Neuronal stem cell (in vitro differentiated cells): Measurements from ENCODE around the gene EXT2.
A peak's percentile ranks its signal among the peaks of the same experiment; 100 is the strongest.

Experiments used
- DNase-seq: peaks from one replicate; pipeline ENCODE4 v3.0.0-alpha.2; 2013; ENCODE audit warnings: low spot score
- H2AFZ ChIP-seq: one replicate; pipeline ENCODE4 v1.6.1; 2013; ENCODE audit warnings: mild to moderate bottlenecking, low read length, inconsistent platforms
- H2AK5ac ChIP-seq: 2 replicates; pipeline ENCODE4 v1.6.1; 2013; ENCODE audit warnings: low read depth, mild to moderate bottlenecking, inconsistent platforms, low read length, moderate library complexity, mixed read lengths
- H2BK120ac ChIP-seq: 2 replicates; pipeline ENCODE4 v1.6.1; 2013; ENCODE audit warnings: low read depth, mild to moderate bottlenecking, inconsistent platforms, low read length, moderate library complexity, mixed read lengths
- H2BK12ac ChIP-seq: one replicate; pipeline ENCODE4 v1.6.1; 2013; ENCODE audit warnings: low read length, inconsistent platforms
- H2BK15ac ChIP-seq: 2 replicates; pipeline ENCODE4 v1.6.1; 2013; ENCODE audit warnings: mild to moderate bottlenecking, low read length, inconsistent platforms, mixed read lengths
- H2BK5ac ChIP-seq: one replicate; pipeline ENCODE4 v1.6.1; 2013; ENCODE audit warnings: inconsistent platforms, mild to moderate bottlenecking, low read length, moderate library complexity
- H3K14ac ChIP-seq: one replicate; pipeline ENCODE4 v1.6.1; 2013; ENCODE audit warnings: low read length, inconsistent platforms
- H3K18ac ChIP-seq: 2 replicates; pipeline ENCODE4 v1.6.1; 2013; ENCODE audit warnings: low read length, inconsistent platforms
- H3K23ac ChIP-seq: 2 replicates; pipeline ENCODE4 v1.6.1; 2013; ENCODE audit warnings: low read depth, mild to moderate bottlenecking, mixed read lengths, low read length, inconsistent platforms; ENCODE audit not compliant: poor library complexity
- H3K27ac ChIP-seq: replicated peaks from 3 replicates; pipeline ENCODE4 v1.5.1; 2013; ENCODE audit warnings: low read length, inconsistent platforms
- H3K27me3 ChIP-seq, 3 experiments: 2 replicates each; pipeline ENCODE4 v1.6.1; 2013; ENCODE audit warnings: low read length in 3 of 3, mild to moderate bottlenecking in 2 of 3, inconsistent platforms in 1 of 3, low read depth in 1 of 3, mixed read lengths in 1 of 3, moderate library complexity in 1 of 3; ENCODE audit not compliant: control insufficient read depth in 3 of 3, insufficient read depth in 3 of 3
- H3K36me3 ChIP-seq, 2 donors: replicated peaks in 1 of 2; 2 replicates each; pipeline ENCODE4 v1.6.1; 2013; ENCODE audit warnings: low read length in 2 of 2; ENCODE audit not compliant: control insufficient read depth in 2 of 2, insufficient read depth in 2 of 2
- H3K4ac ChIP-seq: 2 replicates; pipeline ENCODE4 v1.6.1; 2013; ENCODE audit warnings: inconsistent platforms, mild to moderate bottlenecking, low read length, moderate library complexity
- H3K4me1 ChIP-seq, 2 donors: 1 replicate in 1 of 2; 2 replicates in 1 of 2; pipeline ENCODE4 v1.6.1; 2013; ENCODE audit warnings: low read length in 2 of 2, low read depth in 1 of 2; ENCODE audit not compliant: control insufficient read depth in 2 of 2, insufficient read depth in 1 of 2
- H3K4me2 ChIP-seq: one replicate; pipeline ENCODE4 v1.6.1; 2013; ENCODE audit warnings: mild to moderate bottlenecking, low read length, inconsistent platforms; ENCODE audit not compliant: insufficient read depth, poor library complexity, severe bottlenecking
- H3K4me3 ChIP-seq, 2 donors: 2 replicates each; pipeline ENCODE4 v1.5.1; 2013; ENCODE audit warnings: low read length in 2 of 2, mild to moderate bottlenecking in 2 of 2, inconsistent platforms in 1 of 2, moderate library complexity in 1 of 2
- H3K79me1 ChIP-seq: one replicate; pipeline ENCODE4 v1.6.1; 2013; ENCODE audit warnings: low read depth, mild to moderate bottlenecking, inconsistent platforms, low read length, moderate library complexity
- H3K9ac ChIP-seq: one replicate; pipeline ENCODE4 v1.6.1; 2013; ENCODE audit warnings: mild to moderate bottlenecking, low read depth, low read length, inconsistent platforms; ENCODE audit not compliant: poor library complexity
- H3K9me3 ChIP-seq, 2 donors: replicated peaks in 1 of 2; 2 replicates each; pipeline versions ENCODE3 to v1.6.1; 2013; ENCODE audit warnings: low read length in 2 of 2, mild to moderate bottlenecking in 2 of 2, inconsistent platforms in 1 of 2, low read depth in 1 of 2, mixed read lengths in 1 of 2, moderate library complexity in 1 of 2; ENCODE audit not compliant: control insufficient read depth in 2 of 2, insufficient read depth in 1 of 2
- H4K8ac ChIP-seq: one replicate; pipeline ENCODE4 v1.6.1; 2013; ENCODE audit warnings: low read depth, mild to moderate bottlenecking, inconsistent platforms, low read length, moderate library complexity
- H4K91ac ChIP-seq: one replicate; pipeline ENCODE4 v1.6.1; 2013; ENCODE audit warnings: low read length, low read depth, mild to moderate bottlenecking, inconsistent platforms; ENCODE audit not compliant: poor library complexity
- WGBS, 2 donors: extraction: QIAGEN DNeasy Blood & Tissue Kit; methylation state at CpG; one replicate each; pipeline ENCODE4 v1.1.7; 2013; ENCODE audit warnings: missing lambda C conversion rate in 2 of 2, mixed read lengths in 1 of 2; ENCODE audit not compliant: insufficient read length in 2 of 2, insufficient replicate concordance in 1 of 2; ENCODE audit errors: extremely low coverage in 2 of 2; 5-methylcytosine and 5-hydroxymethylcytosine counted together

Gene EXT2

GRCh38 chr11:44261800-44262591 is 166.5 kb downstream of the EXT2 start:
- Histone ChIP-seq H4K91ac (peak overlapping the region; percentile 32), H3K9ac (no peak overlapping the region), H3K4me3 (no peak overlapping the region), H2BK15ac (peak overlapping the region; percentile 31), H3K27me3 (peaks cover 0 to 5% (median 0%) of the 10 kb centered on the region in 3 experiments), H2AK5ac (peak overlapping the region; percentile 71), H2BK5ac (no peak overlapping the region), H3K27ac (no peak overlapping the region), H3K4ac (no peak overlapping the region), H2AFZ (no peak overlapping the region), H3K23ac (no peak overlapping the region), H2BK12ac (peak overlapping the region; percentile 86), H2BK120ac (no peak overlapping the region), H3K18ac (peak overlapping the region; percentile 67), H3K4me2 (no peak overlapping the region), H3K36me3 (no peaks in the 10 kb centered on the region), H3K4me1 (peaks cover 13 to 19% of the 10 kb centered on the region in 2 donors), H3K9me3 (no peaks in the 10 kb centered on the region), H3K79me1 (no peaks in the 10 kb centered on the region), H4K8ac (no peak overlapping the region), H3K14ac (no peak overlapping the region)
- no CpG with 5 or more reads among the region's 14 CpGs for WGBS, 2 donors
- no peak for DNase-seq

- H2BK120ac ChIP-seq = no peak overlapping the region
Observed at GRCh38 chr11:44263738-44264437, 168.4 kb downstream of the EXT2 start.

GRCh38 chr11:44264438-44264749 is 168.9 kb downstream of the EXT2 start:
- Histone ChIP-seq H3K27me3 (peaks cover 0 to 5% (median 0%) of the 10 kb centered on the region in 3 experiments), H3K79me1 (no peaks in the 10 kb centered on the region), H2BK120ac (peak overlapping the region; percentile 62), H3K4ac (no peak overlapping the region), H2BK5ac (peak overlapping the region; percentile 7), H3K9ac (no peak overlapping the region), H3K4me2 (no peak overlapping the region), H2BK12ac (peak overlapping the region; percentile 92), H3K4me3 (no peak overlapping the region), H4K8ac (no peak overlapping the region), H3K14ac (peak overlapping the region; percentile 10), H2AFZ (peak overlapping the region; percentile 69), H3K36me3 (no peaks in the 10 kb centered on the region), H2BK15ac (peak overlapping the region; percentile 62), H3K9me3 (no peaks in the 10 kb centered on the region), H3K18ac (peak overlapping the region; percentile 83), H4K91ac (no peak overlapping the region), H2AK5ac (peak overlapping the region; percentile 93), H3K27ac (no peak overlapping the region), H3K4me1 (peaks cover 13 to 16% of the 10 kb centered on the region in 2 donors), H3K23ac (no peak overlapping the region)
- DNase-seq = no peak
- no CpG with 5 or more reads among the region's 8 CpGs for WGBS, 2 donors

More at GRCh38 chr11:44263738-44264437, 168.4 kb downstream of the EXT2 start:
- no peak overlapping the region for H4K8ac ChIP-seq
- peak overlapping the region; percentile 81 for H3K18ac ChIP-seq
- H2BK12ac ChIP-seq = peak overlapping the region; percentile 92
- WGBS, 2 donors = no CpG with 5 or more reads among the region's 20 CpGs
- no peak overlapping the region for H3K4ac ChIP-seq
- H2BK5ac ChIP-seq = peak overlapping the region; percentile 47
- no peaks in the 10 kb centered on the region for H3K79me1 ChIP-seq
- H3K4me3 ChIP-seq = no peak overlapping the region
- H3K27me3 ChIP-seq = peaks cover 0 to 5% (median 0%) of the 10 kb centered on the region in 3 experiments
- H2AK5ac ChIP-seq = peak overlapping the region; percentile 65
- peaks cover 13 to 19% of the 10 kb centered on the region in 2 donors for H3K4me1 ChIP-seq
- H2BK15ac ChIP-seq = peak overlapping the region; percentile 93
- peak overlapping the region; percentile 69 for H2AFZ ChIP-seq
- H3K23ac ChIP-seq = no peak overlapping the region
- H3K27ac ChIP-seq = no peak overlapping the region
- peak overlapping the region; percentile 10 for H3K14ac ChIP-seq
- no peaks in the 10 kb centered on the region for H3K36me3 ChIP-seq
- no peak for DNase-seq
- no peaks in the 10 kb centered on the region for H3K9me3 ChIP-seq
- H3K4me2 ChIP-seq = no peak overlapping the region
- H4K91ac ChIP-seq = peak overlapping the region; percentile 61
- no peak overlapping the region for H3K9ac ChIP-seq

GRCh38 chr11:44264761-44265160 is 169.3 kb downstream of the EXT2 start:
- no peak for DNase-seq
- WGBS, 2 donors = no CpG with 5 or more reads among the region's 22 CpGs

More at GRCh38 chr11:44264761-44265160, 169.3 kb downstream of the EXT2 start:
- H3K9ac ChIP-seq = peak overlapping the region; percentile 44
- no peaks in the 10 kb centered on the region for H3K79me1 ChIP-seq
- H3K4me1 ChIP-seq = peaks cover 12 to 13% of the 10 kb centered on the region in 2 donors
- H3K4me2 ChIP-seq = no peak overlapping the region
- no peak overlapping the region for H4K8ac ChIP-seq
- H3K27ac ChIP-seq = no peak overlapping the region
- peak overlapping the region; percentile 69 for H2AFZ ChIP-seq
- peak overlapping the region; percentile 7 for H2BK5ac ChIP-seq
- H3K4ac ChIP-seq = no peak overlapping the region
- H2AK5ac ChIP-seq = peak overlapping the region; percentile 93
- no peaks in the 10 kb centered on the region for H3K9me3 ChIP-seq
- H3K14ac ChIP-seq = peak overlapping the region; percentile 95
- no peak overlapping the region for H3K4me3 ChIP-seq
- no peaks in the 10 kb centered on the region for H3K36me3 ChIP-seq
- H3K27me3 ChIP-seq = peaks cover 0 to 5% (median 0%) of the 10 kb centered on the region in 3 experiments
- H2BK15ac ChIP-seq = peak overlapping the region; percentile 62
- no peak overlapping the region for H4K91ac ChIP-seq
- H2BK12ac ChIP-seq = peak overlapping the region; percentile 93
- H2BK120ac ChIP-seq = peak overlapping the region; percentile 62
- peak overlapping the region; percentile 48 for H3K23ac ChIP-seq
- H3K18ac ChIP-seq = peak overlapping the region; percentile 83
